Upper lobe of left lung (tissue), 4 donors: ENCODE results near the gene SMTNL1.

Source experiments
- CTCF ChIP-seq, 6 experiments: fragments of 450-650 bp in 4 of 6; fragments of 200-600 bp in 2 of 6; sonication (generic) in 2 of 6; IDR thresholded peaks; one replicate each; pipeline ENCODE4 v1.5.1; 2016 to 2019; ENCODE audit warnings: antibody characterized with exemption in 6 of 6
- EP300 ChIP-seq, 4 donors: sonication (generic); formaldehyde crosslinking; IDR thresholded peaks; one replicate each; pipeline ENCODE4 v1.5.1; 2017; ENCODE audit warnings: antibody characterized with exemption in 4 of 4, control low read depth in 2 of 4
- POLR2A ChIP-seq, 4 donors: fragments of 450-650 bp; IDR thresholded peaks; one replicate each; pipeline ENCODE4 v1.5.1; 2016 to 2017; ENCODE audit warnings: antibody characterized with exemption in 4 of 4, mild to moderate bottlenecking in 2 of 4
- POLR2AphosphoS5 ChIP-seq, 2 donors: sonication (generic); formaldehyde crosslinking; IDR thresholded peaks; one replicate each; pipeline ENCODE4 v1.5.1; 2017; ENCODE audit warnings: antibody characterized with exemption in 2 of 2

GRCh38 chr11:57574061-57574460 is 36.7 kb downstream of the SMTNL1 start:
- TF ChIP-seq CTCF (IDR thresholded peaks at IDR 0.05) (no peak), POLR2AphosphoS5 (IDR thresholded peaks at IDR 0.05) (no peak), EP300 (IDR thresholded peaks at IDR 0.05) (no peak), POLR2A (IDR thresholded peaks at IDR 0.05) (no peak)
